HG02870 (cell line): ENCODE measurements around the gene ERMP1.
A peak's percentile ranks its signal among the peaks of the same experiment; 100 is the strongest.
"Not testable (repeated sequence)": the region's sequence is repeated elsewhere in the genome, so short reads cannot be mapped to it uniquely, and the experiment has no call there.

Experiments
- ATAC-seq: cut with Tn5 transposase; IDR thresholded peaks from one replicate; pipeline ENCODE4 v1.9.1; 2021; ENCODE audit warnings: mild to moderate bottlenecking, moderate library complexity; ENCODE audit not compliant: unreplicated experiment

Gene ERMP1

GRCh38 chr9:5832538-5833529 is at the start of gene ERMP1:
TSS of gene ERMP1 (minus strand) at chr9:5833117. CDS start at chr9:5833027, 90 bp downstream.
- ATAC-seq, result peak; percentile 78

- not testable (repeated sequence) for ATAC-seq
Observed at GRCh38 chr9:5882244-5883012, 49.5 kb upstream of the ERMP1 start.

- ATAC-seq, result no peak
Observed at GRCh38 chr9:5879419-5880181, 46.7 kb upstream of the ERMP1 start.

- no peak for ATAC-seq
Observed at GRCh38 chr9:5876711-5877110, 43.8 kb upstream of the ERMP1 start.

- ATAC-seq, result no peak
Observed at GRCh38 chr9:5876026-5876425, 43.1 kb upstream of the ERMP1 start.

- no peak for ATAC-seq
Observed at GRCh38 chr9:5874048-5874447, 41.1 kb upstream of the ERMP1 start.

GRCh38 chr9:5873439-5873838 is 40.5 kb upstream of the ERMP1 start:
- ATAC-seq, result no peak

- no peak for ATAC-seq
Observed at GRCh38 chr9:5872511-5872910, 39.6 kb upstream of the ERMP1 start.

GRCh38 chr9:5871785-5872184 is 38.9 kb upstream of the ERMP1 start:
- ATAC-seq, result no peak

GRCh38 chr9:5870691-5871090 is 37.8 kb upstream of the ERMP1 start:
- no peak for ATAC-seq

GRCh38 chr9:5870020-5870339 is 37.1 kb upstream of the ERMP1 start:
- ATAC-seq, result no peak

GRCh38 chr9:5869315-5870019 is 36.5 kb upstream of the ERMP1 start:
- no peak for ATAC-seq

- no peak for ATAC-seq
Observed at GRCh38 chr9:5868235-5868634, 35.3 kb upstream of the ERMP1 start.

GRCh38 chr9:5866685-5867084 is 33.8 kb upstream of the ERMP1 start:
- ATAC-seq, result no peak

- no peak for ATAC-seq
Observed at GRCh38 chr9:5866272-5866671, 33.4 kb upstream of the ERMP1 start.

GRCh38 chr9:5864446-5864845 is 31.5 kb upstream of the ERMP1 start:
- no peak for ATAC-seq

- no peak for ATAC-seq
Observed at GRCh38 chr9:5863092-5863746, 30.3 kb upstream of the ERMP1 start.

- ATAC-seq, result no peak
Observed at GRCh38 chr9:5858833-5859232, 25.9 kb upstream of the ERMP1 start.

GRCh38 chr9:5857928-5858327 is 25.0 kb upstream of the ERMP1 start:
- ATAC-seq, result no peak
